Islet of Langerhans (tissue), 1 donor: ENCODE results near the gene LRRC31.

Source experiments
- FAIRE-seq: peaks from one replicate; lab custom pipeline; 2011; peaks lifted over from hg19 to GRCh38; lab: Jason Lieb, UNC

The LRRC31 gene

GRCh38 chr3:169863458-169863899 lies 6.3 kb downstream of the LRRC31 start:
- FAIRE-seq = no peak

- FAIRE-seq = no peak
These were observed 7.9 kb downstream of the LRRC31 start for GRCh38 chr3:169861871-169862270.

DNA sequence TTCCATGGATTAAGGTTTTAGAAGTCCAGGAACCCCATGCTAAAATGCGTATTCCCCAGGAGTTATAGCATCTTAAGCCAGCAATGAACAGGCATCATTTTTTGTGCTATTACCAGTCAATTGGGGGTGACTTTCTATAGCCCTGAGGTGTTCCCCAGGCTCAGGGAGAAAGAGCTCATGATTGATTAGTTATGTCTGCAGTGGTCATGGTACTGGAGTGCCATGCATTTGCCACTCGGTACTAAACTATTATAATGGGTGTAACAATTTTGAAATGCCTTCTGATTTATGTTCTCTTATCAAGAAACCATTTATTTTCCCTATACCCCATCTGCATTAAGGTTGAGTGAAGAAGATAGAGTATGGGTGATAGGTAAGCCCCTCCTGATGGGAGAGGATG lies 11.9 kb downstream of the LRRC31 start:
- FAIRE-seq = no peak

- FAIRE-seq = no peak
These were observed 14.2 kb downstream of the LRRC31 start for GRCh38 chr3:169855514-169855913.

DNA sequence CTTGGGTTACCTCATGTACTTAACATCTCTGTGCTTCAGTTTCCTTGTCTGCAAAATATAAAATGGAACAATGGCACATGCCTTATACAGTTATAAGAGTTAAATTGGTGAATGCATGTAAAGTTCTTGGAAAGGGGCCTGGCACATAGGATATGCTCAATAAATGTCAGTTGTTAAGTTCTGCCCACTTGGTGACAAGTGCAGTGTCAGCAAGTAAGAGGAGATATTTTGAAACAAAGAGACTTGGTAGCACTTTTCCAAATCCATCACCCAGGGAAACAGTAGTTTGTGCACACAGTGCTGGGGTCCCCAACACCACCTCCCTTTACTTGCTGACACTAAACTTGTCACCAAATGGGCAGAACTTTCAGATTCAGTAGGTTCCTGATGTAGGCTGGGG lies 19.1 kb downstream of the LRRC31 start:
- FAIRE-seq = no peak

- FAIRE-seq = no peak
These were observed 21.0 kb downstream of the LRRC31 start for GRCh38 chr3:169848741-169849140.

GRCh38 chr3:169847896-169848295 lies 21.8 kb downstream of the LRRC31 start:
- FAIRE-seq = no peak

GRCh38 chr3:169846458-169847193 lies 23.1 kb downstream of the LRRC31 start:
- FAIRE-seq = no peak

GRCh38 chr3:169842960-169843359 lies 26.8 kb downstream of the LRRC31 start:
- no peak for FAIRE-seq

GRCh38 chr3:169841171-169841570 lies 28.6 kb downstream of the LRRC31 start:
- no peak for FAIRE-seq

- no peak for FAIRE-seq
These were observed 31.2 kb downstream of the LRRC31 start for GRCh38 chr3:169838511-169839030.

- FAIRE-seq = no peak
These were observed 32.8 kb downstream of the LRRC31 start for GRCh38 chr3:169836942-169837275.

- FAIRE-seq = no peak
These were observed 33.4 kb downstream of the LRRC31 start for GRCh38 chr3:169836078-169836941.

- no peak for FAIRE-seq
These were observed 34.2 kb downstream of the LRRC31 start for GRCh38 chr3:169835533-169835932.

- no peak for FAIRE-seq
These were observed 42.0 kb downstream of the LRRC31 start for GRCh38 chr3:169827712-169828111.

DNA sequence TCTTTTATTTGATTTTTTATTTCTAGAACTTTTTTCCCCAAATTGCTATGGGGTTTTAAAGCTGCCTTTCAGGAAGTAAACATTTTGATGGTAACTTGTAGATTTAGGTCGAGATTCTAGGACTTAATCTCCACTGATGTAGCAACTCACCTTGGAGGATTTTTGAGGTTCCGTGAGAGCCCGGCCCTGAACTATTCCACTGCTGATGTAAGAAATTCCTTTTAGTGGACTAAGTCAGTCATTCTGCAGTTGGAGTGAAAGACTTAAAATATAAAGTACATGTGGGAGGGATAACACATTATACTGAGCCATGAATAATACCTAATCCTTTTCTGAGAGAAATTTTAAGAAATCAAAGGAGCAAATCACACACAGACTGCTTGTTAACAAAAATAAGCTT lies 44.4 kb downstream of the LRRC31 start:
- no peak for FAIRE-seq

- no peak for FAIRE-seq
These were observed 46.8 kb downstream of the LRRC31 start for GRCh38 chr3:169822983-169823382.

DNA sequence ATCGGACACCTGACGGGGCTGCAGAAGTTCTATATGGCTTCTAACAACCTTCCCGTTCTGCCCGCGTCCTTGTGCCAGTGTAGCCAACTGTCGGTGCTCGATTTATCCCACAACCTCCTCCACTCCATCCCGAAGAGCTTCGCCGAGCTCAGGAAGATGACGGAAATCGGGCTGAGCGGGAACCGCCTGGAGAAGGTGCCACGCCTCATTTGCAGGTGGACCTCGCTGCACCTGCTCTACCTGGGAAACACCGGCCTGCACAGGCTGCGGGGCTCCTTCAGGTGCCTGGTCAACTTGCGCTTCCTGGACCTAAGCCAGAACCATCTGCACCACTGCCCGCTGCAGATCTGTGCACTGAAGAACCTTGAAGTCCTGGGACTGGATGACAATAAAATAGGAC lies 47.2 kb downstream of the LRRC31 start:
- no peak for FAIRE-seq

- no peak for FAIRE-seq
These were observed 47.6 kb downstream of the LRRC31 start for GRCh38 chr3:169822091-169822490.

- FAIRE-seq = no peak
These were observed 51.4 kb downstream of the LRRC31 start for GRCh38 chr3:169818316-169818715.

DNA sequence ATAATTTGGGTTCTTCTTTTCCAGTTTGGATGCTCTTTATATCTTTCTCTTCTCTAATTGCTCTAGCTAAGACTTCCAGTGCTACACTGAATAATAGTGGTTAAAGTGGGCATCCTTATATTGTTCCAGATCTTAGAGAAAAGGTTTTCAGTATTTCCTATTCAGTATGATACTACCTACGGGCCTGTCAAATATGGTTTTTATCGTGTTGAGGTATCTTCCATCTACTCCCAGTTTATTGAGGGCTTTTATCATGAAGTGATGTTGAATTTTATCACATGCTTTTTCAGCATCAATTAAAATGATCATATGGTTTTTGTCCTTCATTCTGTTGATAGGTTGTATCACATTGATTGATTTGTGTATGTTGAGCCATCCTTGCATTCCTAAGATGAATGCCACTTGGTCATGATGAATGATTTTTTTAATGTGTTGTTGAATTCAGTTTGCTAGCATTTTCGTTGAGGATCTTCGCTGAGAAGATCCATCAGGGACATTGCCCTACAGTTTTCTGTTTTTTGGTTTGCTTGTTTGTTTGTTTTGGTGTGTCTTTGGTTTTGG lies 54.1 kb downstream of the LRRC31 start:
- FAIRE-seq = no peak

DNA sequence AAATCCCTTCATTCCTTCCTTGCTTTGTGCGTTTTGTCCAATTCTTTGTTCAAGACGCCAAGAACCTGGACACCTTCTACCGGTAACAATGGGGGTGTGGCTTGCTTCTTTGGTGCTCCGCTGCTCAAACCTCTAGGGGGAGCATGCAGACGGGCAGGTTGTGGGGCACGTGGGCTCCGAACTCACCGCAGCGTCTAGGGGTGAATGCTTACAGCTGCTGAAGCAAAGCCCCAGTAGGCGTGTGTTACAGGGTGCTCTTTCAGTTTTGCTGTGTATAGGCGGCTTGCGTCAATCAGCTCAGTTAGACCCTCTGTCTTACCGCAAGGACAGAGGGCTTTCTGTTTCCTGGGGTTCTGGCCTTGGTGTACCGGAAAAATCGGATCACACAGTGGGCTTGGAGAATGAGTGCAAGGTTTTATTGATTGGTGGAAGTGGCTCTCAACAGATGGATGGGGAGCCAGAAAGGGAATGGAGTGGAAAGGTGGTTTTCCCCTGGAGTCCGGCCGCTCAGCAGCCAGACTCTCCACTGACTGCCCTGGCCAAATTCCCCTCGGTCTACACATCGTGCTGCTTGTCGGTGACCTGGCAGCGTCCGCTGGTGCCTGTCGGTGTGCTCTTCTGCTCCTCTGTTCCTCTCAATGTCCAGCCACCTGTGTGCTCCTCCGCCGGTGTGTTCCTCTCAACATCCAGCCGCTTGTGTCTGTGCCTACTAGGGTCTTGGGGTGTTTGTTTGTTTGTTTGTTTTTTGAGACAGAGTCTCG lies 55.8 kb downstream of the LRRC31 start:
- no peak for FAIRE-seq
